Cardiac muscle cell (in vitro differentiated cells and primary cell): Measurements from ENCODE around the gene PPP3CB. TPM values are rescaled to one million over a fixed set of nuclear protein-coding genes. Genes with fewer than 3 reads are reported as not detected.

Experiments
- DNase-seq, 2 donors: peaks; one replicate each; pipeline versions ENCODE4 v3.0.0 to v3.0.0-alpha.2; 2010 to 2017; ENCODE audit warnings: low read depth in 1 of 2, low spot score in 1 of 2
- H3K27ac ChIP-seq: fragments of 200-600 bp; sonication (generic); 2 replicates; pipeline ENCODE4 v1.5.1; 2016
- H3K27me3 ChIP-seq: fragments of 200-600 bp; sonication (generic); 2 replicates; pipeline ENCODE4 v1.6.0; 2016; ENCODE audit warnings: control low read depth
- H3K36me3 ChIP-seq: fragments of 200-600 bp; sonication (generic); 2 replicates; pipeline ENCODE4 v1.5.1; 2016; ENCODE audit warnings: control low read depth
- H3K4me1 ChIP-seq: fragments of 200-600 bp; sonication (generic); 2 replicates; pipeline ENCODE4 v1.8.1; 2017; ENCODE audit warnings: low read depth, mild to moderate bottlenecking, mixed run types
- H3K4me3 ChIP-seq: fragments of 200-600 bp; sonication (generic); 2 replicates; pipeline ENCODE4 v1.5.1; 2016; ENCODE audit warnings: mild to moderate bottlenecking
- H3K9me3 ChIP-seq: fragments of 200-600 bp; sonication (generic); 2 replicates; pipeline ENCODE4 v1.5.1; 2017; ENCODE audit warnings: low read depth, mild to moderate bottlenecking, control low read depth
- CTCF ChIP-seq: IDR thresholded peaks from 2 replicates; pipeline ENCODE4 v1.5.1; 2012; ENCODE audit warnings: low read depth, mild to moderate bottlenecking, low read length
- polyA plus RNA-seq: library from polyadenylated mRNA; unstranded; fragments of >200 nt; fragmentation: Nextera tagmentation; extraction: Ambion mirVana; gene quantifications from 2 replicates; pipeline ENCODE4 v1.2.1, GENCODE V29; 2016
- total RNA-seq: library from RNA; depleted of rRNA; stranded (reverse); fragments of >200 nt; gene quantifications from 2 replicates; pipeline ENCODE4 v1.2.3, GENCODE V29; 2016

The PPP3CB gene
- total and polyA plus RNA-seq, 2 experiments from 2014 or later = 14.3 to 45.2 TPM

DNA sequence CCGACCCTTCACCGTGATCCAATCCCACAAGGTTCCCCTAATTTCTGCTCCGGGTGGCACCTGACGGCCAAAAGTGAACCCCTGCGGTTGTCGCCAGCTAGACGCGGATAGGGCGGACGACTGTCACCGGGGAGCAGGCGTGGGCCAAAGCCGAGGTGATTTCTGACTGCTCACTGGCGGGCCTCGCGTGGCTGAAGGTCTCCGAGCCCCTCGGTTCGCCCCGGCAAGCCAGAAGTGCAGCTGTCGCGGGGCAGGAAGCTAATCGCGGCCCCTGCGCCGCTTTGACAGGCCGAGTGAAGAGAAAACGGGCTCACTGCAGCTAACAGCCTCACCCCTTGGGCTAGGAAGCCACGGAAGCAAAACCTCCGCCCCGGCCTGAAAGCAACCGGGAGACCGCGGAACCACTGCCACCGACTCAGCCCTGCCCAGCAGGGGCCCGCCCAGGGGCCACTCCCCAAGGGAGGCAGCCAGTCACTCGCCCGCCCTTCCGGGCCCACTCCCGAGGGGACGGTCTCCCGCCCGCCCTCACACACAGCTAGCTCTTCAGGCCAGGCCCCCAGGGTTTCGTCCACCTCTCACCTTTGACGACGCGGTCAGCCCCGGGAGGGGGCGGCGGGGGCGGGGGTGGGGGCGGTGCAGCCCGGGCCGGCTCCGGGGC is 469 bp downstream of the PPP3CB start:
- no peaks in the 10 kb centered on the region for H3K9me3 ChIP-seq
- H3K36me3 ChIP-seq = peaks cover 8% of the 10 kb centered on the region
- peak; percentile 82 to 90 for DNase-seq
- peak overlapping the region; percentile 99 for H3K27ac ChIP-seq
- TF ChIP-seq CTCF = no peak
- H3K4me3 ChIP-seq = peak overlapping the region; percentile 54
- H3K4me1 ChIP-seq = peaks cover 19% of the 10 kb centered on the region
- no peaks in the 10 kb centered on the region for H3K27me3 ChIP-seq

- peak in 1 of 2 donors; percentile 19 for DNase-seq
- Histone ChIP-seq H3K4me1 (peaks cover 19% of the 10 kb centered on the region), H3K36me3 (peaks cover 8% of the 10 kb centered on the region), H3K9me3 (no peaks in the 10 kb centered on the region), H3K27me3 (no peaks in the 10 kb centered on the region), H3K4me3 (peak overlapping the region; percentile 54), H3K27ac (peak overlapping the region; percentile 99)
- TF ChIP-seq CTCF = no peak
Observed at GRCh38 chr10:73494877-73495225, 973 bp downstream of the PPP3CB start.

DNA sequence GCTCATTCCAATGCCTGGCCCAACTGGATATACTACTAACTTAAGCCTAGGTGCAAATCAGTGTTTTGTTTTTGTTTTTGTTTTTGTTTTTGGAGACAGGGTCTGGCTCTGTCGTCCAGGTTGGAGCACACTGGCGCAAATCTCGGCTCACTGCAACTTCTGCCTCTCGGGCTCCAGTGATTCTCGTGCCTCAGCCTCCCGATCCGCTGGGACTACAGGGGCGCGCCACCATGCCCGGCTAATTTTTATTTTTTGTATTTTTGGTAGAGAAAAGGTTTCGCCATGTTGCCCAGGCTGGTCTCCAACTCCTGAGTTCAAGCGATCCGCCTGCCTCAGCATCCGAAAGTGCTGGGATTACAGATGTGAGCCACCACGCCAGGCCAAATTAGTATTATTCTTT is 1.6 kb downstream of the PPP3CB start:
- Histone ChIP-seq H3K36me3 (peaks cover 8% of the 10 kb centered on the region), H3K4me3 (peak overlapping the region; percentile 54), H3K4me1 (peaks cover 19% of the 10 kb centered on the region), H3K27ac (peak overlapping the region; percentile 99), H3K27me3 (no peaks in the 10 kb centered on the region), H3K9me3 (no peaks in the 10 kb centered on the region)
- DNase-seq = no peak
- no peak for TF ChIP-seq CTCF

GRCh38 chr10:73493781-73494180 is 2.0 kb downstream of the PPP3CB start:
- no peaks in the 10 kb centered on the region for H3K27me3 ChIP-seq
- DNase-seq = peak in 1 of 2 donors; percentile 41
- TF ChIP-seq CTCF = no peak
- H3K27ac ChIP-seq = no peak overlapping the region
- no peaks in the 10 kb centered on the region for H3K9me3 ChIP-seq
- peaks cover 6% of the 10 kb centered on the region for H3K36me3 ChIP-seq
- H3K4me3 ChIP-seq = no peak overlapping the region
- H3K4me1 ChIP-seq = peaks cover 19% of the 10 kb centered on the region

- TF ChIP-seq CTCF = no peak
Observed at GRCh38 chr10:73486601-73487000, 9.2 kb downstream of the PPP3CB start.

More at GRCh38 chr10:73486601-73487000, 9.2 kb downstream of the PPP3CB start:
- no peaks in the 10 kb centered on the region for H3K27me3 ChIP-seq
- H3K4me1 ChIP-seq = no peaks in the 10 kb centered on the region
- no peak overlapping the region for H3K27ac ChIP-seq
- DNase-seq = no peak
- no peak overlapping the region for H3K4me3 ChIP-seq
- H3K36me3 ChIP-seq = no peaks in the 10 kb centered on the region
- no peaks in the 10 kb centered on the region for H3K9me3 ChIP-seq
